Natural killer cell (primary cell): ENCODE measurements around the gene EED. TPM values are rescaled to one million over a fixed set of nuclear protein-coding genes. Genes with fewer than 3 reads are reported as not detected.

Experiments used
- ATAC-seq, 3 donors: fragments of 150-1000 bp in 2 of 3; fragments of 200-7000 bp in 1 of 3; cut with Tn5 transposase; 1 replicate in 1 of 3; 2 replicates in 2 of 3; pipeline ENCODE4 v1.10.0; 2021; ENCODE audit warnings: mild to moderate bottlenecking in 2 of 3, moderate library complexity in 2 of 3
- DNase-seq, 2 donors: peaks; one replicate each; pipeline versions ENCODE4 v3.0.0 to v3.0.0-alpha.2; 2013 to 2021; ENCODE audit warnings: mixed read lengths in 1 of 2
- H3K27ac ChIP-seq: one replicate; pipeline ENCODE4 v1.5.1; 2013; ENCODE audit warnings: mild to moderate bottlenecking, low read length
- H3K27me3 ChIP-seq: one replicate; pipeline ENCODE4 v1.6.1; 2013; ENCODE audit warnings: low read length; ENCODE audit not compliant: control insufficient read depth, insufficient read depth
- H3K36me3 ChIP-seq: one replicate; pipeline ENCODE4 v1.6.1; 2013; ENCODE audit warnings: low read length; ENCODE audit not compliant: control insufficient read depth, insufficient read depth
- H3K4me1 ChIP-seq: one replicate; pipeline ENCODE4 v1.6.1; 2013; ENCODE audit warnings: low read length; ENCODE audit not compliant: control insufficient read depth, insufficient read depth
- H3K4me3 ChIP-seq: one replicate; pipeline ENCODE4 v1.5.1; 2013; ENCODE audit warnings: low read length
- H3K9me3 ChIP-seq: one replicate; pipeline ENCODE4 v1.6.1; 2013; ENCODE audit warnings: low read length; ENCODE audit not compliant: control insufficient read depth, insufficient read depth
- H3K27ac Mint-ChIP-seq, 2 donors: one replicate each; pipeline ENCODE4 v1.8.0; 2022; ENCODE audit warnings: mild to moderate bottlenecking in 2 of 2, mixed read lengths in 2 of 2, moderate library complexity in 1 of 2
- H3K27me3 Mint-ChIP-seq, 2 donors: one replicate each; pipeline ENCODE4 v1.8.0; 2022; ENCODE audit warnings: low read depth in 2 of 2, mixed read lengths in 2 of 2
- H3K36me3 Mint-ChIP-seq: one replicate; pipeline ENCODE4 v1.8.0; 2022; ENCODE audit warnings: mixed read lengths
- H3K4me1 Mint-ChIP-seq, 2 donors: one replicate each; pipeline ENCODE4 v1.8.0; 2022; ENCODE audit warnings: mixed read lengths in 2 of 2
- H3K4me3 Mint-ChIP-seq: one replicate; pipeline ENCODE4 v1.8.0; 2022; ENCODE audit warnings: mild to moderate bottlenecking, moderate library complexity, mixed read lengths
- H3K9me3 Mint-ChIP-seq, 2 donors: one replicate each; pipeline ENCODE4 v1.8.0; 2022; ENCODE audit warnings: mixed read lengths in 2 of 2
- CTCF ChIP-seq: fragments of 200-600 bp; IDR thresholded peaks from one replicate; pipeline ENCODE4 v1.8.0; 2022; ENCODE audit warnings: antibody characterized with exemption
- WGBS: methylation state at CpG from one replicate; pipeline ENCODE4 v1.1.7; 2013; ENCODE audit warnings: missing lambda C conversion rate; ENCODE audit not compliant: insufficient coverage; 5-methylcytosine and 5-hydroxymethylcytosine counted together
- intact Hi-C: fragments of 100-400 bp; cut with micrococcal nuclease; formaldehyde crosslinking; loops from one replicate; pipeline ENCODE4 v1.14.2; 2022
- total RNA-seq, 4 donors: library from RNA; stranded (reverse); fragments of 120-200 nt in 1 of 4; gene quantifications; one replicate each; pipeline versions ENCODE4 v1.2.3 to v1.2.4, GENCODE V29; 2013 to 2022

The EED gene
- total RNA-seq, 3 donors from 2014 or later (not counting 1 experiment from before 2014, with no cell fraction given): 26.0 to 36.9 (median 34.0) TPM

GRCh38 chr11:86248609-86249008 is 4.1 kb downstream of the EED start:
- TF ChIP-seq CTCF: no peak
- peak overlapping the region; percentile 29 to 70 for H3K27ac Mint-ChIP-seq
- intact Hi-C loops: loop anchor here (5.0 kb wide), 1 partner anchor 54 kb away; the partner anchor contains the start of gene HIKESHI
- no peaks in the 10 kb centered on the region for H3K9me3 ChIP-seq
- H3K27ac ChIP-seq: no peak overlapping the region
- 73% methylated on average over 4 of the region's 4 CpGs for WGBS
- H3K27me3 Mint-ChIP-seq: no peaks in the 10 kb centered on the region
- H3K4me3 ChIP-seq: no peak overlapping the region
- peaks cover 10% of the 10 kb centered on the region for H3K36me3 ChIP-seq
- peaks cover 6 to 32% of the 10 kb centered on the region in 2 donors for H3K4me1 Mint-ChIP-seq
- DNase-seq: peak in 1 of 2 donors; percentile 15
- H3K27me3 ChIP-seq: no peaks in the 10 kb centered on the region
- H3K4me3 Mint-ChIP-seq: no peak overlapping the region
- no peaks in the 10 kb centered on the region for H3K36me3 Mint-ChIP-seq
- no peaks in the 10 kb centered on the region for H3K9me3 Mint-ChIP-seq
- peaks cover 11% of the 10 kb centered on the region for H3K4me1 ChIP-seq
- no peak for ATAC-seq

- Histone ChIP-seq H3K36me3 (peaks cover 10% of the 10 kb centered on the region), H3K27me3 (no peaks in the 10 kb centered on the region), H3K27ac (no peak overlapping the region), H3K4me3 (no peak overlapping the region), H3K9me3 (no peaks in the 10 kb centered on the region), H3K4me1 (peaks cover 11% of the 10 kb centered on the region)
- H3K27me3 Mint-ChIP-seq: no peaks in the 10 kb centered on the region
- WGBS: 78% methylated on average over 3 of the region's 3 CpGs
- intact Hi-C loops: loop anchor here (5.0 kb wide), 1 partner anchor 53 kb away; the partner anchor contains the start of gene HIKESHI
- H3K4me3 Mint-ChIP-seq: no peak overlapping the region
- DNase-seq: no peak
- H3K36me3 Mint-ChIP-seq: no peaks in the 10 kb centered on the region
- peaks cover 6 to 32% of the 10 kb centered on the region in 2 donors for H3K4me1 Mint-ChIP-seq
- no peak for TF ChIP-seq CTCF
- ATAC-seq: no peak
- H3K9me3 Mint-ChIP-seq: no peaks in the 10 kb centered on the region
- H3K27ac Mint-ChIP-seq: peak overlapping the region in 1 of 2 donors; percentile 53
Measured at GRCh38 chr11:86249307-86250098, 5.0 kb downstream of the EED start.

GRCh38 chr11:86251345-86251744 is 6.8 kb downstream of the EED start:
- Histone ChIP-seq H3K9me3 (no peaks in the 10 kb centered on the region), H3K27me3 (no peaks in the 10 kb centered on the region), H3K4me1 (peaks cover 4% of the 10 kb centered on the region), H3K36me3 (peaks cover 21% of the 10 kb centered on the region), H3K4me3 (no peak overlapping the region), H3K27ac (no peak overlapping the region)
- H3K36me3 Mint-ChIP-seq: no peaks in the 10 kb centered on the region
- intact Hi-C loops: no loop called here
- H3K4me3 Mint-ChIP-seq: no peak overlapping the region
- no peaks in the 10 kb centered on the region for H3K27me3 Mint-ChIP-seq
- TF ChIP-seq CTCF: no peak
- WGBS: 63% methylated on average over 2 of the region's 2 CpGs
- H3K9me3 Mint-ChIP-seq: no peaks in the 10 kb centered on the region
- DNase-seq (no peak), ATAC-seq (no peak)
- H3K4me1 Mint-ChIP-seq: peaks cover 6 to 32% of the 10 kb centered on the region in 2 donors
- no peak overlapping the region for H3K27ac Mint-ChIP-seq
